ENCODE measurements around the gene ADGRG6. TPM values are rescaled to one million over a fixed set of nuclear protein-coding genes. Genes with fewer than 3 reads are reported as not detected.

ADGRG6 gene
- total RNA-seq, result 12.7 and 13.4 TPM in 2 replicates

DNA sequence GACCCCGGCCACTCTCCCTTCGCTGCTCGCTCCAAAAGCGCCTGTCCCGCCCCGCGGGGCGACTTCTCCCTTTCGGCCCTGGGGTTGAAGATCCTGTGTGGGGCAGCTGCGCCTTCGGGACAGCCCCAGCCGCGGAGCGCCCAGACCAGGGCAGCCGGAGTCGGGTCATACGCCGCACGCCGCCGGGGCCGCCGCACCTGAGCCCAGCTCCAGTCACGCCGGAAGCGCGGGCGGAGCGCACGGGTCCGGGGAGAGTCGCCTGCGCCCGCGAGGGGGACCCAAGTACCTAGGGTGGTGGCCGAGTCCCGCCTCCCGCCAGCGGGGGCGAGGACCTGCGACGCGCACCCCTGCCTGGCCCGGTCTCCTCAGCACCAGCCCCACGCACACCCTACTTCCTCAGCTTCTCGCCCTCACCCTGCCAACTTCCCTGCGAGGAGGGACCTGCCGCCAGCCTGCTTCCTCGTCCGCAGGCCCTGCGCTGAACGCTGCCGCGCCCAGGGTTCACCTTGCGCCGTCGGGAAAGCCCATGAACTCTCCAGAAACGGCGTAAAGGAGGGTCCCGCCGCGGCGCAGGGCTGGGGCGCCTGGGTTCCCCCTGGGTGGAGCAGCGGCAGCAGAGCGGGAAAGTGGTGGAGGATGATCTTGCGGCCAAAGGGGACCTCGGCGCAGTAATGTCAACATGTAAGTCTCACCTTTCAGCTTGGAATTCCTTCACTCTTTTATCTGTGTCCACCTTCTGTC lies at the start of gene ADGRG6:
Gene ADGRG6, plus strand, starts transcription at position 357 of the 741 bp plus-strand sequence. Its CDS starts 323 bp downstream, at position 680.

Other genes starting within 250 kb of the ADGRG6 start
- not detected in 2 replicates for gene GJE1, start 169.1 kb upstream of the ADGRG6 start, total RNA-seq
- not detected in 2 replicates for gene NMBR, start 154.9 kb upstream of the ADGRG6 start, total RNA-seq
- gene VTA1, start 154.7 kb upstream of the ADGRG6 start, total RNA-seq, result 51.2 and 58.0 TPM in 2 replicates

Measured in epithelial cell of alveolus of lung (primary cell).